Caco-2 (cell line): ENCODE data around the gene DLD. TPM values are rescaled to one million over a fixed set of nuclear protein-coding genes. Genes with fewer than 3 reads are reported as not detected.
A peak's percentile ranks its signal among the peaks of the same experiment; 100 is the strongest.

Experiments used
- Bru-seq: library from RNA; stranded (reverse); fragments of 400-500 nt; gene quantifications from one replicate; lab custom pipeline; 2021; lab: Mats Ljungman, UMichigan
- BruChase-seq, 2 experiments: library from RNA; stranded (reverse); fragments of 400-500 nt; gene quantifications; one replicate each; lab custom pipeline; 2021; lab: Mats Ljungman, UMichigan
- BruUV-seq: library from RNA; stranded (reverse); fragments of 400-500 nt; replicated peaks from 2 replicates; lab custom pipeline; 2021; lab: Mats Ljungman, UMichigan
- CTCF ChIA-PET: fragments of 300-600 bp; sonication (Branson Sonifier 250); formaldehyde crosslinking; loops from one replicate; lab custom pipeline; 2022; ENCODE audit warnings: antibody characterized with exemption; lab: Charles Lee
- POLR2A ChIA-PET: fragments of 300-600 bp; sonication (Branson Sonifier 250); formaldehyde crosslinking; loops from one replicate; lab custom pipeline; 2022; ENCODE audit warnings: antibody characterized with exemption; lab: Charles Lee
- DNase-seq, 2 experiments: peaks; one replicate each; pipeline versions ENCODE4 v3.0.0 to v3.0.0-alpha.2; 2020 to 2022
- H3K27me3 ChIP-seq: replicated peaks from 2 replicates; pipeline ENCODE4 v1.6.0; 2011; ENCODE audit warnings: low read length; ENCODE audit not compliant: control insufficient read depth, insufficient read depth
- H3K36me3 ChIP-seq: 2 replicates; pipeline ENCODE4 v1.5.1; 2011; ENCODE audit warnings: low read length; ENCODE audit not compliant: control insufficient read depth, insufficient read depth
- H3K4me1 ChIP-seq: fragments of 250-450 bp; sonication (Bioruptor Pico); 2 replicates; pipeline ENCODE4 v1.5.1; 2020; ENCODE audit warnings: mild to moderate bottlenecking
- H3K4me3 ChIP-seq: 2 replicates; pipeline ENCODE4 v1.5.1; 2011; ENCODE audit warnings: low read depth, mild to moderate bottlenecking, control low read depth, low read length
- H3K9me3 ChIP-seq: fragments of 250-450 bp; sonication (Bioruptor Pico); 2 replicates; pipeline ENCODE4 v1.5.1; 2020; ENCODE audit warnings: mild to moderate bottlenecking, moderate library complexity
- H3K27ac Mint-ChIP-seq: one replicate; pipeline ENCODE4 v1.8.0; 2022; ENCODE audit warnings: mixed read lengths; ENCODE audit not compliant: unreplicated experiment
- H3K27me3 Mint-ChIP-seq: one replicate; pipeline ENCODE4 v1.8.0; 2022; ENCODE audit warnings: mixed read lengths; ENCODE audit not compliant: insufficient read depth, unreplicated experiment
- H3K36me3 Mint-ChIP-seq: one replicate; pipeline ENCODE4 v1.8.0; 2022; ENCODE audit warnings: mild to moderate bottlenecking, mixed read lengths; ENCODE audit not compliant: insufficient read depth, unreplicated experiment
- H3K4me1 Mint-ChIP-seq: one replicate; pipeline ENCODE4 v1.8.0; 2022; ENCODE audit warnings: low read depth, mixed read lengths; ENCODE audit not compliant: unreplicated experiment
- H3K4me3 Mint-ChIP-seq: one replicate; pipeline ENCODE4 v1.8.0; 2022; ENCODE audit warnings: mild to moderate bottlenecking, moderate library complexity, mixed read lengths; ENCODE audit not compliant: unreplicated experiment
- H3K9me3 Mint-ChIP-seq: one replicate; pipeline ENCODE4 v1.8.0; 2022; ENCODE audit warnings: mixed read lengths; ENCODE audit not compliant: unreplicated experiment
- CTCF ChIP-seq, 2 experiments: fragments of 200-600 bp in 1 of 2; IDR thresholded peaks; 1 replicate in 1 of 2; 2 replicates in 1 of 2; pipeline versions ENCODE4 v1.5.1 to v1.8.0; 2011 to 2022; ENCODE audit warnings: antibody characterized with exemption in 1 of 2, control low read depth in 1 of 2, inconsistent platforms in 1 of 2, low read depth in 1 of 2, low read length in 1 of 2, mild to moderate bottlenecking in 1 of 2, moderate library complexity in 1 of 2; ENCODE audit not compliant: insufficient read depth in 1 of 2, severe bottlenecking in 1 of 2, unreplicated experiment in 1 of 2
- intact Hi-C: fragments of 100-400 bp; cut with micrococcal nuclease; formaldehyde crosslinking; loops from one replicate; pipeline ENCODE4 v1.10.0; 2022; ENCODE audit not compliant: unreplicated experiment
- long read RNA-seq: library from polyadenylated mRNA; stranded (forward); transcript quantifications from one replicate; pipeline ENCODE4 v2.0.0, GENCODE V29; 2022
- total RNA-seq: library from RNA; stranded (reverse); gene quantifications from 2 replicates; pipeline ENCODE4 v1.2.3, GENCODE V29; 2022

The DLD gene
- total RNA-seq (140 and 141 TPM in 2 replicates), Bru-seq, nascent RNA (percentile 92 among the genes with signal in this experiment), BruChase-seq, experiment 1, labeled RNA remaining after a 2-hour chase (percentile 88 among the genes with signal in this experiment), BruChase-seq, experiment 2, labeled RNA remaining after a 6-hour chase (percentile 95 among the genes with signal in this experiment)
- long read RNA-seq, transcript DLD-201 (14 exons, 3,755 nt): major isoform, 335 of 551 reads
- long read RNA-seq, partial matches to known transcripts: 197 of 551 reads
- long read RNA-seq, other reads (novel, unspliced or antisense): 17 of 551 reads

GRCh38 chr7:107890962-107891635 lies at the start of gene DLD:
DLD (plus strand) TSS chr7:107891183; CDS start chr7:107891251, 68 bp downstream.
- Mint-ChIP-seq H3K27me3 (no peaks in the 10 kb centered on the region), H3K4me1 (peaks cover 15% of the 10 kb centered on the region), H3K27ac (peak within 1 kb of the TSS; percentile 94), H3K36me3 (peaks cover 29% of the 10 kb centered on the region), H3K4me3 (peak within 1 kb of the TSS; percentile 93), H3K9me3 (no peaks in the 10 kb centered on the region)
- POLR2A ChIA-PET: interaction anchor here (0.6 to 1.7 kb wide), 3 partner anchors 11 to 148 kb away, joined by 3 to 6 read pairs (median 4); no protein-coding TSS in a partner anchor
- TSS peak; percentile 52 for BruUV-seq
- peaks cover 4% of the 10 kb centered on the region for H3K4me1 ChIP-seq
- intact Hi-C loops: no loop called here
- DNase-seq: peak; percentile 92 to 94
- H3K27me3 ChIP-seq: no peaks in the 10 kb centered on the region
- CTCF ChIA-PET: interaction anchor here (1.1 to 1.4 kb wide), 2 partner anchors 12 to 148 kb away, joined by 5 read pairs; no protein-coding TSS in a partner anchor
- TF ChIP-seq CTCF (IDR thresholded peaks at IDR 0.05; ENCODE audit: insufficient read depth in 1 of 2, low read depth in 1 of 2, low read length in 1 of 2, severe bottlenecking in 1 of 2, unreplicated experiment in 1 of 2): no peak
- no peaks in the 10 kb centered on the region for H3K36me3 ChIP-seq
- H3K9me3 ChIP-seq: no peaks in the 10 kb centered on the region
- peak within 1 kb of the TSS; percentile 67 for H3K4me3 ChIP-seq

GRCh38 chr7:107842213-107842612 lies 48.8 kb upstream of the DLD start:
- Mint-ChIP-seq H3K27ac (no peak overlapping the region), H3K4me1 (peaks cover 6% of the 10 kb centered on the region), H3K4me3 (no peak overlapping the region), H3K27me3 (no peaks in the 10 kb centered on the region), H3K9me3 (peaks cover 11% of the 10 kb centered on the region), H3K36me3 (no peaks in the 10 kb centered on the region)
- H3K36me3 ChIP-seq: no peaks in the 10 kb centered on the region
- no peaks in the 10 kb centered on the region for H3K27me3 ChIP-seq
- POLR2A ChIA-PET: no interaction called here
- TF ChIP-seq CTCF (IDR thresholded peaks at IDR 0.05; ENCODE audit: insufficient read depth in 1 of 2, low read depth in 1 of 2, low read length in 1 of 2, severe bottlenecking in 1 of 2, unreplicated experiment in 1 of 2): no peak
- intact Hi-C loops: no loop called here
- peaks cover 7% of the 10 kb centered on the region for H3K4me1 ChIP-seq
- no peak overlapping the region for H3K4me3 ChIP-seq
- H3K9me3 ChIP-seq: peaks cover 2% of the 10 kb centered on the region; the same call in 1 of the 2 replicates
- BruUV-seq: no TSS peak
- DNase-seq: no peak
- CTCF ChIA-PET: no interaction called here

DNA sequence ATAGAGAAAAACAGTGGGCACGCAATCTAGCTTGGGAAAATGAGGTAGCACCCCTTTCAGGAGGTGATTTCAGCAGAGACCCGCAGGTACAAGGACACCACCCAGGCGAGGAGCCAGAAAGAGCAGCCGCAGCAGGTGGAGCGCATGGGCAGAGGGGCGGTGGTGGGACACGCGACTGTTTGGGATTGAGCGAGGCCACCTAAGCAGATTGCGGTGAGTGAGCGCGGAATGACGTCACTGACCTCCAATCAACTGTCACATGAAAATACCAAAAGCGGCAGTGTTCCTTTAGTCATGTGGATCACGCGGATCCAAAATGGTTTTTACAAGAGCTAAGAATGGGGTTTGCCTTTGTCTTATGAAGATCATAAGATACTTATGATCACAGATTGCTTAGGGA lies 47.8 kb upstream of the DLD start:
- no peak overlapping the region for H3K27ac Mint-ChIP-seq
- H3K9me3 Mint-ChIP-seq: peaks cover 11% of the 10 kb centered on the region

More for the DNA sequence above, 47.8 kb upstream of the DLD start:
- Mint-ChIP-seq H3K36me3 (no peaks in the 10 kb centered on the region), H3K4me3 (no peak overlapping the region), H3K27me3 (no peaks in the 10 kb centered on the region), H3K4me1 (no peaks in the 10 kb centered on the region)
- POLR2A ChIA-PET: no interaction called here
- no peak for TF ChIP-seq CTCF (IDR thresholded peaks at IDR 0.05; ENCODE audit: insufficient read depth in 1 of 2, low read depth in 1 of 2, low read length in 1 of 2, severe bottlenecking in 1 of 2, unreplicated experiment in 1 of 2)
- Histone ChIP-seq H3K27me3 (no peaks in the 10 kb centered on the region), H3K4me1 (no peaks in the 10 kb centered on the region), H3K36me3 (no peaks in the 10 kb centered on the region), H3K4me3 (no peak overlapping the region), H3K9me3 (peaks cover 2% of the 10 kb centered on the region; the same call in 1 of the 2 replicates)
- intact Hi-C loops: no loop called here
- no peak for DNase-seq
- no TSS peak for BruUV-seq
- CTCF ChIA-PET: interaction anchor here (0.6 kb wide), 1 partner anchor 32 kb away, joined by 3 read pairs; no protein-coding TSS in a partner anchor
